ENCODE measurements around the gene TFRC. TPM values are rescaled to one million over a fixed set of nuclear protein-coding genes. Genes with fewer than 3 reads are reported as not detected.
"Not testable (repeated sequence)": the region's sequence is repeated elsewhere in the genome, so short reads cannot be mapped to it uniquely, and the experiment has no call there.

The TFRC gene
- polyA plus RNA-seq, 4 donors, result 12.7 to 108 (median 50.4) TPM

DNA sequence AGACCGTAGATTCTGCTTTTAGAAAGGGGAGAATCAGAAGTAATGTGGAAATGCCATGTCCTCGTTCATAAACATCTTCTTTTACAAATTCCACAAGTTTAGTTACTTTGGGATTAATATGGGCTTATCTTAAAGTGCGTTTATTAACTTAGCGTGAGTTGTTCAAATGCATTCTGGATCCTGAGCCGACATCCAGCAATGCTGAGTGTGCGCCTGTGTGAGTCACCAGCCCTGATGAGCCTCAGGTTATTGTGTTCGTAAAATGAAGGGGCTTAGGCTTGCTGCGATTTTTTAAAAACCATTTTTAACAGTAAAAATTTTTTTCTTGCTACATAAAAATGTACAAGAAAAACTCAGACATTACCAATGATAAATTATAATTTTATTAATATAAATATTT, 57.9 kb downstream of the TFRC start:
- no peaks in the 10 kb centered on the region for H3K36me3 ChIP-seq (ENCODE audit: control insufficient read depth in 3 of 3, insufficient read depth in 2 of 3, low read depth in 1 of 3, low read length in 3 of 3)
- no peak for FAIRE-seq
- DNase-seq, result no peak
- H3K27ac ChIP-seq (ENCODE audit: low read depth in 1 of 3, low read length in 2 of 3), result no peak overlapping the region
- no peak overlapping the region for H3K4me3 ChIP-seq (ENCODE audit: low read depth in 1 of 3, low read length in 3 of 3)
- H3K4me1 ChIP-seq (ENCODE audit: control insufficient read depth in 3 of 3, insufficient read depth in 2 of 3, low read depth in 1 of 3, low read length in 2 of 3), result no peaks in the 10 kb centered on the region
- no peaks in the 10 kb centered on the region for H3K9me3 ChIP-seq (ENCODE audit: control insufficient read depth in 2 of 2, insufficient read depth in 1 of 2, low read depth in 1 of 2, low read length in 1 of 2)
- 74 to 85% (median 80%) methylated on average over 8 of the region's 8 CpGs for WGBS, 3 donors
- H3K27me3 ChIP-seq (ENCODE audit: control insufficient read depth in 3 of 3, insufficient read depth in 3 of 3, low read length in 3 of 3), result peaks cover 0 to 2% (median 1%) of the 10 kb centered on the region in 3 donors

DNA sequence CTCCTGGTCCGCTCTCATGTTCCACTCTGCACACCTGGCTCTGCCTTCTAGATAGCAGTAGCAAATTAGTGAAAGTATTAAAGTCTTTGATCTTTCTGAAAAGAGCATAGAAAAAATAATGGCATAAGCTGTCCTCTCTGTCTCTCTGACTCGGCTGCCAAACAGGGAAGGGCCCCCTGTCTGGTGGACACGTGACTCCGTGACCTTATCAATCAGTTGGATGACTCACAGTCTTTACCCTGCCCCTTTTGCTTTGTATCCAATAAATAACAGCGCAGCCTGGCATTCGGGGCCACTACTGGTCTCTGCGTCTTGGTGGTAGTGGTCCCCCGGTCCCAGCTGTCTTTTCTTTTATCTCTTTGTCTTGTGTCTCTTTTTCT, 59.4 kb downstream of the TFRC start:
- H3K4me1 ChIP-seq (ENCODE audit: control insufficient read depth in 3 of 3, insufficient read depth in 2 of 3, low read depth in 1 of 3, low read length in 2 of 3); H3K9me3 ChIP-seq (ENCODE audit: control insufficient read depth in 2 of 2, insufficient read depth in 1 of 2, low read depth in 1 of 2, low read length in 1 of 2); FAIRE-seq; H3K27ac ChIP-seq (ENCODE audit: low read depth in 1 of 3, low read length in 2 of 3); H3K36me3 ChIP-seq (ENCODE audit: control insufficient read depth in 3 of 3, insufficient read depth in 2 of 3, low read depth in 1 of 3, low read length in 3 of 3); H3K4me3 ChIP-seq (ENCODE audit: low read depth in 1 of 3, low read length in 3 of 3); H3K27me3 ChIP-seq (ENCODE audit: control insufficient read depth in 3 of 3, insufficient read depth in 3 of 3, low read length in 3 of 3): not testable (repeated sequence)
- DNase-seq, result peak in 1 of 2 donors; percentile 15
- 61 to 78% (median 62%) methylated on average over 8 of the region's 8 CpGs for WGBS, 3 donors

DNA sequence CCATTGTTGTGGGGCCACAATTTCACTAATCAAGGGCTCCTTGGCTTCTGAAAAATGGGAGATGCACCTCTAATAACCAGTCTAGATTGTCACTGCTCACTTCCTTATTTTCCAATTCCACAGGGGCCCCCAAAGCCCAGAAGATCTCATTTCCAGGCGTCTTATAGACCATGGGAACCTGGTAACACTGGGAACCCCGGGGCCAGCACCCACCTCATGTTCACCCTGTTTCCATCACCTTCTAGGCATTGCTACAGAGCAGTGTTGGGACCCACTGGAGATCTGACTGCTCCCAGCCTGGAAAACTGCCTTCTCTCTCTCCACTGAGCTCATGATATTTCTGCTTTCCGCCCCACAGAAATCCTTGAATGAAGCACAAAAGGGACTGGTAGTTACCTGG, 61.5 kb downstream of the TFRC start:
- DNase-seq, result no peak
- H3K27me3 ChIP-seq (ENCODE audit: control insufficient read depth in 3 of 3, insufficient read depth in 3 of 3, low read length in 3 of 3), result peaks cover 0 to 2% (median under 1%) of the 10 kb centered on the region in 3 donors
- 65 to 80% (median 74%) methylated on average over 3 of the region's 3 CpGs for WGBS, 3 donors
- FAIRE-seq, result no peak
- H3K4me3 ChIP-seq (ENCODE audit: low read depth in 1 of 3, low read length in 3 of 3), result no peak overlapping the region
- H3K36me3 ChIP-seq (ENCODE audit: control insufficient read depth in 3 of 3, insufficient read depth in 2 of 3, low read depth in 1 of 3, low read length in 3 of 3), result no peaks in the 10 kb centered on the region
- no peak overlapping the region for H3K27ac ChIP-seq (ENCODE audit: low read depth in 1 of 3, low read length in 2 of 3)
- no peaks in the 10 kb centered on the region for H3K4me1 ChIP-seq (ENCODE audit: control insufficient read depth in 3 of 3, insufficient read depth in 2 of 3, low read depth in 1 of 3, low read length in 2 of 3)
- H3K9me3 ChIP-seq (ENCODE audit: control insufficient read depth in 2 of 2, insufficient read depth in 1 of 2, low read depth in 1 of 2, low read length in 1 of 2), result no peaks in the 10 kb centered on the region

DNA sequence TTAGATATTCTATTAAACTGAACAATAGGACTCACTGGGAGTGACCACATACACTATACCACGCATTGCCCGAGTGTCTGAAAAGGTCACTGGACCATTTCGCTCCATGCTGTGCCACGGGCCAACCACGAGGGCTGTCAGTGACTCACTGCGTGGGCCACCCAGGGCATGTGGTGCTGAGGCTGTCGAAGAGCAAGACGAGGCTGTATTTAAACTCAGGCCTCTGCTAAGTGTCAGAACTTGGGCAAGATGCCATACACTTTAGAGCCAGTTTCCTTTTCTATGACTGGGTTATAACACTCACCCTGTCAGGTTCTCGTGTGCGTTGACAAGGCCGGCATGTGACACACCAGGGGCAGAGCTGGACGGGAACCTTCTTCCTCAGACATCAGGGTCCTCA, 62.3 kb downstream of the TFRC start:
- DNase-seq; H3K9me3 ChIP-seq (ENCODE audit: control insufficient read depth in 2 of 2, insufficient read depth in 1 of 2, low read depth in 1 of 2, low read length in 1 of 2); H3K27ac ChIP-seq (ENCODE audit: low read depth in 1 of 3, low read length in 2 of 3); H3K4me1 ChIP-seq (ENCODE audit: control insufficient read depth in 3 of 3, insufficient read depth in 2 of 3, low read depth in 1 of 3, low read length in 2 of 3); H3K27me3 ChIP-seq (ENCODE audit: control insufficient read depth in 3 of 3, insufficient read depth in 3 of 3, low read length in 3 of 3); H3K4me3 ChIP-seq (ENCODE audit: low read depth in 1 of 3, low read length in 3 of 3); FAIRE-seq; H3K36me3 ChIP-seq (ENCODE audit: control insufficient read depth in 3 of 3, insufficient read depth in 2 of 3, low read depth in 1 of 3, low read length in 3 of 3): not testable (repeated sequence)
- WGBS, 3 donors, result 54 to 62% (median 59%) methylated on average over 12 of the region's 12 CpGs

DNA sequence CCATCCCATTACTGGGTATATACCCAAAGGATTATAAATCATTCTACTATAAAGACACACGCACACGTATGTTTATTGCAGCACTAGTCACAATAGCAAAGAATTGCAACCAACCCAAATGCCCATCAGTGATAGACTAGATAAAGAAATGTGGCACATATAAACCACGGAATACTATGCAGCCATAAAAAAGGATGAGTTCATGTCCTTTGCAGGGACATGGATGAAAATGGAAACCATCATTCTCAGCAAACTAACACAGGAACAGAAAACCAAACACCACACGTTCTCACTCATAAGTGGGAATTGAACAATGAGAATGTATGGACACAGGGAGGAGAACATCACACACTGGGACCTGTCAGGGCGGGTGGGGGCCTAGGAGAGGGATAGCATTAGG, 63.7 kb downstream of the TFRC start:
- H3K4me1 ChIP-seq (ENCODE audit: control insufficient read depth in 3 of 3, insufficient read depth in 2 of 3, low read depth in 1 of 3, low read length in 2 of 3); H3K36me3 ChIP-seq (ENCODE audit: control insufficient read depth in 3 of 3, insufficient read depth in 2 of 3, low read depth in 1 of 3, low read length in 3 of 3); FAIRE-seq; DNase-seq; H3K4me3 ChIP-seq (ENCODE audit: low read depth in 1 of 3, low read length in 3 of 3); H3K27me3 ChIP-seq (ENCODE audit: control insufficient read depth in 3 of 3, insufficient read depth in 3 of 3, low read length in 3 of 3); H3K27ac ChIP-seq (ENCODE audit: low read depth in 1 of 3, low read length in 2 of 3); H3K9me3 ChIP-seq (ENCODE audit: control insufficient read depth in 2 of 2, insufficient read depth in 1 of 2, low read depth in 1 of 2, low read length in 1 of 2): not testable (repeated sequence)
- WGBS, 3 donors, result 86 to 87% (median 87%) methylated on average over 5 of the region's 5 CpGs

DNA sequence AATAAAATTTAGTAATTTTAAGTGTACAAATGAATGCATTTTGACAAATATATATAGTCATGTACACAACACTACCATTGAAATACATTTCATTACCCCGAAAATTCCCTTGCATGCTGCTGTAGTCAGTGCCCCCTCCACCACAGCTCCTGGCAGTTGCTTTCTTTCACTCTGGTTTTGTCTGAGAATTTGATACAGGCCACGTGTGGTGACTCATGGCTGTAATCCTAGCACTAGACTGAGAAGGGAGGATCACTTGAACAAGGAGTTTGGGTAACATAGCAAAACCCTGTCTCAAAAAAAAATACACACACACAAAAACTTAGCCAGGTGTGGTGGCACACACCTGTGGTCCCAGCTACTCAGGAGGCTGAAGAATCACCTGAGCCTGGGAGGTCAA, 65.4 kb downstream of the TFRC start:
- H3K9me3 ChIP-seq (ENCODE audit: control insufficient read depth in 2 of 2, insufficient read depth in 1 of 2, low read depth in 1 of 2, low read length in 1 of 2), result no peaks in the 10 kb centered on the region
- no peaks in the 10 kb centered on the region for H3K27me3 ChIP-seq (ENCODE audit: control insufficient read depth in 3 of 3, insufficient read depth in 3 of 3, low read length in 3 of 3)
- H3K27ac ChIP-seq (ENCODE audit: low read depth in 1 of 3, low read length in 2 of 3), result no peak overlapping the region
- no peak for FAIRE-seq
- H3K36me3 ChIP-seq (ENCODE audit: control insufficient read depth in 3 of 3, insufficient read depth in 2 of 3, low read depth in 1 of 3, low read length in 3 of 3), result no peaks in the 10 kb centered on the region
- H3K4me1 ChIP-seq (ENCODE audit: control insufficient read depth in 3 of 3, insufficient read depth in 2 of 3, low read depth in 1 of 3, low read length in 2 of 3), result no peaks in the 10 kb centered on the region
- no peak for DNase-seq
- WGBS, 3 donors, result 61 to 68% (median 65%) methylated on average over 2 of the region's 2 CpGs
- H3K4me3 ChIP-seq (ENCODE audit: low read depth in 1 of 3, low read length in 3 of 3), result no peak overlapping the region

DNA sequence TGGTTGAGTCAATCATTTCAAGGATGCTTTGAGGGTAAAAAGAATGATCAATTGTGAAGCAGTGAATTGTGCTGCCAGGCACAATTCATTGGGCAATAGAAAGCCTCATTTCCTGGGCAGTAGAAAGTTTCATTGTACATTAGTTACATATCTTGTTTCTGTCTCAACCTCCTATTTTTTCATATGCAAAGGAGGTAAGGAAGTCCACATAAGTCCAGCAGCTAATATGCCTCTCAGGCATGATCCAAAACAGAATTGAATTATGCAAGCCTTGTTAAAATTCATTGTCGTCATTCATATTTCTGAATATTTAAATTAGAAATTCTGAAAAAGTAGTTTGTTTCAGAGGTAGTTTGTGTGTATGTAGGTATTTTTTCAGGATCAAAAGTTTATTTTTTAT, 65.8 kb downstream of the TFRC start:
- no peak for FAIRE-seq
- DNase-seq, result no peak
- Histone ChIP-seq H3K4me1 (ENCODE audit: control insufficient read depth in 3 of 3, insufficient read depth in 2 of 3, low read depth in 1 of 3, low read length in 2 of 3) (no peaks in the 10 kb centered on the region), H3K27me3 (ENCODE audit: control insufficient read depth in 3 of 3, insufficient read depth in 3 of 3, low read length in 3 of 3) (no peaks in the 10 kb centered on the region), H3K36me3 (ENCODE audit: control insufficient read depth in 3 of 3, insufficient read depth in 2 of 3, low read depth in 1 of 3, low read length in 3 of 3) (no peaks in the 10 kb centered on the region), H3K9me3 (ENCODE audit: control insufficient read depth in 2 of 2, insufficient read depth in 1 of 2, low read depth in 1 of 2, low read length in 1 of 2) (no peaks in the 10 kb centered on the region), H3K27ac (ENCODE audit: low read depth in 1 of 3, low read length in 2 of 3) (no peak overlapping the region), H3K4me3 (ENCODE audit: low read depth in 1 of 3, low read length in 3 of 3) (no peak overlapping the region)
- WGBS, 3 donors, result 95 to 100% (median 97%) methylated on average over 1 of the region's 1 CpG

DNA sequence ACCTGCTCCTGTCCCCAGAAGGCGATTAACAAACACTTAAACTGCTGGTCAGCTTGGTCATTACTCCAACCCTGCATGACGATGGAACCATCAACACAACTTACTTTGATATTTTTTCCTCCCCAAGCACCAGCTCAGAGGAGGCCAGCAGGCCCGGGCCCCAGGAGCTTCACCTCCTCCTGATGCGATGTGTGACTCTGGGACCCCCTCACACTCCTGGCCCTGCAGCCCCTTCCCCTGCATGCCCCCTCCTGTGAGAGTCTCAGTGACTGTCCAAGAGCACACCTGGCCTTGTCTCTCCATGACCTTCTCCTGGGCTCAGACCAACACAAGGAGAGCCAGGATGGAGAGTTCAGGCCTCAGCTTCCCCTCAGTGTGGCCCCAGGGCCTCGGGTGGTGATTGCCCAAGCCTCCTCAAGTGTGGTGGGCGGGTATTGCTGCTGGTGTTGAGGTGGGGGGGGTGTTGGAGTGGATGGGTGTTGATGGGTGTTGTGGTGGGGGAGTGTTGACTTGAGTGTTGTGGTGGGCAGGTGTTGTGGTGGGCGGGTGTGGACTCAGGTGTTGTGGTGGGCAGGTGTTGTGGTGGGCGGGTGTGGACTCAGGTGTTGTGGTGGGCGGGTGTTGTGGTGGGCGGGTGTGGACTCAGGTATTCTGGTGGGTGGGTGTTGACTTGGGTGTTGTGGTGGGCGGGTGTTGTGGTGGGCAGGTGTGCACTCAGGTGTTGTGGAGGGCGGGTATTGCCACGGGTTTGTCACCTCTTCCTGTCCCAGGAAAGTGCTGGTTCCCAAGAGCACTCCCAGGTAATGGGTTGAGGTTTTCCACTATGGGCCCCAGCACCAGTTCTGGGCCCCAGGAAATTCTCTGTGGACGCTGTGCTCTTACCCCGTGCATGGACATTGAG, 68.1 kb downstream of the TFRC start:
- Histone ChIP-seq H3K36me3 (ENCODE audit: control insufficient read depth in 3 of 3, insufficient read depth in 2 of 3, low read depth in 1 of 3, low read length in 3 of 3) (no peaks in the 10 kb centered on the region), H3K9me3 (ENCODE audit: control insufficient read depth in 2 of 2, insufficient read depth in 1 of 2, low read depth in 1 of 2, low read length in 1 of 2) (no peaks in the 10 kb centered on the region), H3K27me3 (ENCODE audit: control insufficient read depth in 3 of 3, insufficient read depth in 3 of 3, low read length in 3 of 3) (no peaks in the 10 kb centered on the region), H3K4me1 (ENCODE audit: control insufficient read depth in 3 of 3, insufficient read depth in 2 of 3, low read depth in 1 of 3, low read length in 2 of 3) (no peaks in the 10 kb centered on the region), H3K4me3 (ENCODE audit: low read depth in 1 of 3, low read length in 3 of 3) (no peak overlapping the region), H3K27ac (ENCODE audit: low read depth in 1 of 3, low read length in 2 of 3) (no peak overlapping the region)
- 85 to 93% (median 87%) methylated on average over 15 of the region's 15 CpGs for WGBS, 3 donors
- FAIRE-seq (no peak), DNase-seq (no peak)

All from small intestine (tissue), 7 donors.